CD4-positive, CD25-positive, alpha-beta regulatory T cell (primary cell): ENCODE measurements around the gene CDH2. TPM values are rescaled to one million over a fixed set of nuclear protein-coding genes. Genes with fewer than 3 reads are reported as not detected.

Source experiments
- ATAC-seq, 2 donors: fragments of 150-1000 bp; cut with Tn5 transposase; one replicate each; pipeline ENCODE4 v1.10.0; 2021; ENCODE audit warnings: low read depth in 2 of 2, moderate number of reproducible peaks in 2 of 2, moderate library complexity in 1 of 2
- DNase-seq, 3 donors: peaks; one replicate each; pipeline versions ENCODE4 v3.0.0 to v3.0.0-alpha.2; 2012 to 2022; ENCODE audit warnings: mixed read lengths in 1 of 3
- H3K27ac ChIP-seq: one replicate; pipeline ENCODE4 v1.7.0; 2013; ENCODE audit warnings: mild to moderate bottlenecking, low read length; ENCODE audit not compliant: insufficient read depth, poor library complexity, severe bottlenecking
- H3K27me3 ChIP-seq: one replicate; pipeline ENCODE4 v1.7.0; 2013; ENCODE audit warnings: low read length; ENCODE audit not compliant: control insufficient read depth, insufficient read depth
- H3K36me3 ChIP-seq: one replicate; pipeline ENCODE4 v1.7.0; 2013; ENCODE audit warnings: mild to moderate bottlenecking, low read length, moderate library complexity; ENCODE audit not compliant: control insufficient read depth, insufficient read depth
- H3K4me1 ChIP-seq: 2 replicates; pipeline ENCODE4 v1.7.0; 2013; ENCODE audit warnings: mild to moderate bottlenecking, low read length; ENCODE audit not compliant: insufficient read depth, control insufficient read depth, poor library complexity, severe bottlenecking
- H3K4me3 ChIP-seq: one replicate; pipeline ENCODE4 v1.7.0; 2013; ENCODE audit warnings: low read depth, mild to moderate bottlenecking, low read length, moderate library complexity
- H3K9me3 ChIP-seq, 2 experiments: 1 replicate in 1 of 2; 2 replicates in 1 of 2; pipeline ENCODE4 v1.7.0; 2013; ENCODE audit warnings: low read length in 2 of 2, mild to moderate bottlenecking in 1 of 2, moderate library complexity in 1 of 2; ENCODE audit not compliant: control insufficient read depth in 2 of 2
- H3K27ac Mint-ChIP-seq, 3 donors: one replicate each; pipeline ENCODE4 v1.8.0; 2020 to 2022; ENCODE audit warnings: mild to moderate bottlenecking in 3 of 3, mixed read lengths in 3 of 3, moderate library complexity in 2 of 3
- H3K27me3 Mint-ChIP-seq: one replicate; pipeline ENCODE4 v1.8.0; 2022; ENCODE audit warnings: mild to moderate bottlenecking, mixed read lengths
- H3K36me3 Mint-ChIP-seq: one replicate; pipeline ENCODE4 v1.8.0; 2020; ENCODE audit warnings: mixed read lengths
- H3K4me1 Mint-ChIP-seq, 4 donors: one replicate each; pipeline ENCODE4 v1.8.0; 2020 to 2022; ENCODE audit warnings: mixed read lengths in 4 of 4, mild to moderate bottlenecking in 1 of 4
- H3K4me3 Mint-ChIP-seq, 4 donors: one replicate each; pipeline ENCODE4 v1.8.0; 2020 to 2022; ENCODE audit warnings: mild to moderate bottlenecking in 4 of 4, mixed read lengths in 4 of 4, moderate library complexity in 3 of 4
- H3K9me3 Mint-ChIP-seq, 7 donors: one replicate each; pipeline ENCODE4 v1.8.0; 2020 to 2022; ENCODE audit warnings: mixed read lengths in 7 of 7, mild to moderate bottlenecking in 3 of 7, moderate library complexity in 2 of 7
- polyA plus RNA-seq, 4 donors: library from polyadenylated mRNA; unstranded; fragments of 300-500 nt; fragmentation: Illumina TruSeq; gene quantifications; one replicate each; pipeline ENCODE4 v1.2.3, GENCODE V29; 2021
- total RNA-seq: library from RNA; stranded (reverse); gene quantifications from one replicate; pipeline ENCODE4 v1.2.3, GENCODE V29; 2022

CDH2 gene
- total and polyA plus RNA-seq, 5 donors from 2014 or later: not detected

DNA sequence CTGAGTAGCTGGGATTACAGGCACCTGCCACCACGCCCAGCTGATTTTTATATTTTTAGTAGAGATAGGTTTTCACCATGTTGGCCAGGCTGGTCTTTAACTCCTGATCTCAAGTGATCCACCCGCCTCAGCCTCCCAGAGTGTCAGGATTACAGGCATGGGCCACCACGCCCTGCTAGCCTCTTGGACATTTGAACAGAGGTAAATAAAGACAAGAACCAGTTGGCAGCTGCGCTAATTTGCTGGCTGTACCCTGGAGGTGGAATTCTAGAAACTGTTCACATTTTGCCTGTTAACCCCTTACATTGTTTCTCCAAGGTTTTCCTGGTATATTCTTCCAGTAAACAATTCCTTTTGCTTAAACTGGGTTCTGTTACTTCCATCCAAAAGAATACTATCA is 132.9 kb downstream of the CDH2 start:
- no peaks in the 10 kb centered on the region for H3K27me3 Mint-ChIP-seq

DNA sequence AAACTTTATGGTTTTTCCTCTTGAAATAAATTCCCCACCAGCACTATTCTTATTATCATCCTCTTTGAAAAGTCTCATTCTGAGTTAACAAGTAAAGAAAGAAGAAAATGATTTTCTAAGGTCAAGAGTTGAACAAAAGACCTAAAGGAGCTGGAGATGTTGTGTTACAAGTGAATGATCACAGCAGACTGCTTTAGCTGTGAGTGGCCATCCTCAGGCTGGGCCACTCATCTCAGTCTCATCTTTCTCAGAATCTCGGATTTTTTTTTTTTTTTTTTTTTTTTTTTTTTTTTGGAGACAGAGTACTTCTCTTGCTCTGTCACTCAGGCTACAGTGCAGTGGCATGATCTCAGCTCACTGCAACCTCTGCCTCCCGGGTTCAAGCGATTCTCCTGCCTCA is 133.3 kb downstream of the CDH2 start:
- Histone ChIP-seq H3K36me3 (no peaks in the 10 kb centered on the region), H3K9me3 (peaks cover 3 to 8% of the 10 kb centered on the region in 2 experiments), H3K27me3 (no peaks in the 10 kb centered on the region), H3K27ac (no peak overlapping the region), H3K4me1 (no peaks in the 10 kb centered on the region), H3K4me3 (no peak overlapping the region)
- DNase-seq (no peak), ATAC-seq (no peak)
- Mint-ChIP-seq H3K36me3 (no peaks in the 10 kb centered on the region), H3K4me3 (no peak overlapping the region), H3K27me3 (no peaks in the 10 kb centered on the region), H3K4me1 (no peaks in the 10 kb centered on the region), H3K9me3 (peaks cover 0 to 19% (median 3%) of the 10 kb centered on the region in 7 donors), H3K27ac (no peak overlapping the region)

More for the DNA sequence above, 132.9 kb downstream of the CDH2 start:
- Histone ChIP-seq H3K36me3 (no peaks in the 10 kb centered on the region), H3K9me3 (peaks cover 1 to 8% of the 10 kb centered on the region in 2 experiments), H3K27ac (no peak overlapping the region), H3K27me3 (no peaks in the 10 kb centered on the region), H3K4me3 (no peak overlapping the region), H3K4me1 (no peaks in the 10 kb centered on the region)
- Mint-ChIP-seq H3K9me3 (peaks cover 0 to 19% (median 3%) of the 10 kb centered on the region in 7 donors), H3K36me3 (no peaks in the 10 kb centered on the region), H3K27ac (no peak overlapping the region), H3K4me1 (no peaks in the 10 kb centered on the region), H3K4me3 (no peak overlapping the region)
- no peak for ATAC-seq
- no peak for DNase-seq

DNA sequence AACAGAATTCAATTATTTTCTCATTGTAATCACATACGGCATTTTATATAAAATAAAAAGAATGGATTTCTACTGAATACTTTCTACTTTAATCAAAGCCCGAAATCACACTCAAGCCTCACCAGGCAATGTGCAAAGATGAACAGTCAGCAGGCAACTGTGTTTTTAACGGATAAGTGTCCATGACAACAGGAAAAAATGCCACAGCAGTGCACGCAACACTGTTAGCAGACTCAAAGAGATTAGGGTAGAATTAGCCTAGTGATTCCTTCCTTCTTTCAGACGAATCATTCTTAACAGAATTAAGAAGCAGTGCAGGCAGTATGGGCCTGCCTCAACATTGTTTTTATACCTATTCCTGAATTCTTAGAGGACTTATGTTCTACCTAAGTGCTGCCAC is 135.6 kb downstream of the CDH2 start:
- Mint-ChIP-seq H3K27me3 (no peaks in the 10 kb centered on the region), H3K9me3 (peaks cover 0 to 31% (median 3%) of the 10 kb centered on the region in 7 donors), H3K27ac (no peak overlapping the region), H3K4me3 (no peak overlapping the region), H3K4me1 (no peaks in the 10 kb centered on the region), H3K36me3 (no peaks in the 10 kb centered on the region)
- ATAC-seq: no peak
- no peak overlapping the region for H3K4me3 ChIP-seq
- no peak for DNase-seq
- no peak overlapping the region for H3K27ac ChIP-seq
- peaks cover 3 to 8% of the 10 kb centered on the region in 2 experiments for H3K9me3 ChIP-seq
- no peaks in the 10 kb centered on the region for H3K4me1 ChIP-seq
- no peaks in the 10 kb centered on the region for H3K36me3 ChIP-seq
- no peaks in the 10 kb centered on the region for H3K27me3 ChIP-seq

DNA sequence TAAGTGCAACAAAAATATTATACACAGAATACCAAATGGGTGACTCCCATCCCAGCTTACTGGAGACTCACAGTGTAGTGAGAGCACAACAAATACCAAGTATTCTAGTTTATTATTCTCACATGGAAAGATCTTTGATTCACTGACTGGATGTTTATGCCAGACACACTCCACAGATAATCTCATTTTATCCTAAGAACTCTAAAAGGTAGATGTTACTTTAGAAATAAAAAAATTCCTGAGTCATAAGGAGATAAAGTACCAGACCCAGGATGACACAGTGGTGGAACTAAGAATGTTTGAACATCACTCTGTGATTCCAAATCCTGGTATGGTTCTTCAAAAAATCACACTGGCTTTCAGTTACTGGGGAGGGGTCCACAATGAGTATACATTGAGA is 136.2 kb downstream of the CDH2 start:
- no peaks in the 10 kb centered on the region for H3K4me1 Mint-ChIP-seq
- H3K27ac Mint-ChIP-seq: no peak overlapping the region
- peaks cover 3 to 8% of the 10 kb centered on the region in 2 experiments for H3K9me3 ChIP-seq
- ATAC-seq: no peak
- peaks cover 0 to 31% (median 3%) of the 10 kb centered on the region in 7 donors for H3K9me3 Mint-ChIP-seq
- H3K36me3 ChIP-seq: no peaks in the 10 kb centered on the region
- H3K27me3 Mint-ChIP-seq: no peaks in the 10 kb centered on the region
- no peaks in the 10 kb centered on the region for H3K36me3 Mint-ChIP-seq
- H3K27me3 ChIP-seq: no peaks in the 10 kb centered on the region
- H3K4me3 ChIP-seq: no peak overlapping the region
- H3K4me3 Mint-ChIP-seq: no peak overlapping the region
- H3K27ac ChIP-seq: no peak overlapping the region
- no peak for DNase-seq
- H3K4me1 ChIP-seq: no peaks in the 10 kb centered on the region

DNA sequence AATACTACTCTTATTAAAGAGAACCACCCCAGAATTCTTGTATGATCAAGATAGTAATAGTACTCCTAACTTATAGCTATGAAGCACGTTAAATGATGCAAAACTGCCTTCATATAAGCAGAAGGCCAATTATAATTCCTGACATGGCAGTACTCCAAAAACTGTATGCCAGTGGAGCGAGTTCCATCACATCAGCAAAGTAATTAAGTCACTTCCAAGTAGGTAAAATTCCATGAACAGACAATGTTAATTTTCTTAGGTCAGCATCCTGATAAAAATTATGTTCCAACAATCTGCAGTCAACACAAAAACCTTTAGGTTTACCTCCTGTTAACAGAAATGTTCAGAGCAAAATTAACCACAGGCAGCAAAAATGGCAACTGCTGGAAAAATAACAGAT is 136.7 kb downstream of the CDH2 start:
- Mint-ChIP-seq H3K4me3 (no peak overlapping the region), H3K36me3 (no peaks in the 10 kb centered on the region), H3K27ac (no peak overlapping the region), H3K9me3 (peaks cover 0 to 31% (median 3%) of the 10 kb centered on the region in 7 donors), H3K4me1 (no peaks in the 10 kb centered on the region), H3K27me3 (no peaks in the 10 kb centered on the region)
- H3K4me1 ChIP-seq: no peaks in the 10 kb centered on the region
- no peak for ATAC-seq
- H3K36me3 ChIP-seq: no peaks in the 10 kb centered on the region
- no peak overlapping the region for H3K27ac ChIP-seq
- no peak overlapping the region for H3K4me3 ChIP-seq
- H3K9me3 ChIP-seq: peaks cover 3% of the 10 kb centered on the region in 2 experiments
- DNase-seq: no peak
- no peaks in the 10 kb centered on the region for H3K27me3 ChIP-seq

DNA sequence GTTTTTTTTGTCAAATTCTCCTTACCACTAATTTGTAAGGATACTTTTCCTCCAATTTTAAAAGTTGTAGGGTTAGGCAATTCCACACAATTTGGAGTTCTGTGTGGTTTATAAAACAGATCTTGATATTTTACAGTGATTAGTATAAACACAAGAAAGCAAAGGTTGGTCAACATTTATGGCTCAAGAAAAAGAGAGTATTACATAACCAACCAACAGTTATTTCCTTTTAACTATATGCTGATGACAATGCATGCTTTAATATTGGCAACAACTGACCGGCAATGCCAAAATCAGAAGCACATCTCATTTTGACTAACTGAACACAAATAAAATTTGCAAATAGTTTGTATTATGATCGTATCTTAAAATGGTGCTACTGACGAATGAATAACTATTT is 137.2 kb downstream of the CDH2 start:
- DNase-seq: no peak

DNA sequence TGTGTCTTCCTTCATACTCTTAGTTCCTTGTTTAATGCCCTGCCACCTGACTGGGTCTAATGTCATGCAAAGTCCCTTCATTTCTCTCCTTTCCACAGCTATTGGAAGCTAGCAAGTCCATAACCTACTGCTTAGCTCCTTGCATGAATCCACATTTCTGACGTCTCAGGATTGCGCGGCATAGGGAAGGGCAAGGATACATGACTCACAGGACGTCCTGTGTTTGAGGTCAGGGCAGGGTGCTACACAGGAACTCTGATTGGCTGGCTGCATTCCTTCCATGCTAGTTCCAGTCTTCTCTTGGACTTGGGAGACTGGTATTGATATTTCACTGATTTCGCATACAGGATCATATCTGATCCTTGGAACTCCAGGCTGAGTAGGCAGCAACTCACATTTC is 137.9 kb downstream of the CDH2 start:
- H3K4me3 ChIP-seq: no peak overlapping the region
- peaks cover 0 to 26% (median 3%) of the 10 kb centered on the region in 7 donors for H3K9me3 Mint-ChIP-seq
- no peaks in the 10 kb centered on the region for H3K4me1 Mint-ChIP-seq
- no peak overlapping the region for H3K4me3 Mint-ChIP-seq
- no peak overlapping the region for H3K27ac ChIP-seq
- no peaks in the 10 kb centered on the region for H3K27me3 Mint-ChIP-seq
- H3K4me1 ChIP-seq: no peaks in the 10 kb centered on the region
- H3K36me3 ChIP-seq: no peaks in the 10 kb centered on the region
- peaks cover 3% of the 10 kb centered on the region in 2 experiments for H3K9me3 ChIP-seq
- H3K27me3 ChIP-seq: no peaks in the 10 kb centered on the region
- ATAC-seq (no peak), DNase-seq (no peak)
- no peaks in the 10 kb centered on the region for H3K36me3 Mint-ChIP-seq
- no peak overlapping the region for H3K27ac Mint-ChIP-seq

More for the DNA sequence above, 137.2 kb downstream of the CDH2 start:
- Mint-ChIP-seq H3K27me3 (no peaks in the 10 kb centered on the region), H3K27ac (no peak overlapping the region), H3K4me1 (no peaks in the 10 kb centered on the region), H3K9me3 (peaks cover 0 to 26% (median 3%) of the 10 kb centered on the region in 7 donors), H3K36me3 (no peaks in the 10 kb centered on the region), H3K4me3 (no peak overlapping the region)
- H3K4me1 ChIP-seq: no peaks in the 10 kb centered on the region
- no peak overlapping the region for H3K27ac ChIP-seq
- H3K4me3 ChIP-seq: no peak overlapping the region
- peaks cover 3% of the 10 kb centered on the region in 2 experiments for H3K9me3 ChIP-seq
- H3K27me3 ChIP-seq: no peaks in the 10 kb centered on the region
- no peak for ATAC-seq
- no peaks in the 10 kb centered on the region for H3K36me3 ChIP-seq

DNA sequence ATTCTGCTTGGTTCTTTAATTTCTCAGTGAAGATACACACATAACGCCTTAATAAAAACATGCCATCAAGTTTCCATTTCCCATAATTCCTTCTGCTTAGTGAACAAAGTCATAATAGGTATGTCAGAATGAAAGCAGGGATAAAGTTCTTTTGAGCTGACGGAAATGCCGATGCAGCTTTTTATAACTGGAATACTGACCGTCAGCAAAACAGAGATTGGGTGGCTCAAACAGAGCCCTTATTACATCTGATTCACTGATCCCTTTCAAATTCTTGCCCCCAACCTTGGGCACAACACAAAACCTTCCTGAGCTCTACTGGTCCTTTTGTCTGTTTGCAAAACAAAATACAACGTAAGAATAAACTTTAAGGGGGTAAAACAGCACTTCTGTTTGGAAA is 140.4 kb downstream of the CDH2 start:
- Histone ChIP-seq H3K27me3 (no peaks in the 10 kb centered on the region), H3K4me3 (no peak overlapping the region), H3K27ac (no peak overlapping the region), H3K4me1 (no peaks in the 10 kb centered on the region), H3K36me3 (no peaks in the 10 kb centered on the region), H3K9me3 (peaks cover 3% of the 10 kb centered on the region in 2 experiments)
- Mint-ChIP-seq H3K4me1 (no peaks in the 10 kb centered on the region), H3K36me3 (no peaks in the 10 kb centered on the region), H3K27me3 (no peaks in the 10 kb centered on the region), H3K4me3 (no peak overlapping the region), H3K27ac (no peak overlapping the region), H3K9me3 (peaks cover 2 to 35% (median 7%) of the 10 kb centered on the region in 7 donors)
- DNase-seq: no peak
- no peak for ATAC-seq
